ENCODE results near the gene TMEM161A. TPM values are rescaled to one million over a fixed set of nuclear protein-coding genes. Genes with fewer than 3 reads are reported as not detected.

TMEM161A gene
- total and polyA plus RNA-seq, 2 donors (not counting 1 experiment from before 2014, with no cell fraction given) = 23.6 to 44.0 TPM

DNA sequence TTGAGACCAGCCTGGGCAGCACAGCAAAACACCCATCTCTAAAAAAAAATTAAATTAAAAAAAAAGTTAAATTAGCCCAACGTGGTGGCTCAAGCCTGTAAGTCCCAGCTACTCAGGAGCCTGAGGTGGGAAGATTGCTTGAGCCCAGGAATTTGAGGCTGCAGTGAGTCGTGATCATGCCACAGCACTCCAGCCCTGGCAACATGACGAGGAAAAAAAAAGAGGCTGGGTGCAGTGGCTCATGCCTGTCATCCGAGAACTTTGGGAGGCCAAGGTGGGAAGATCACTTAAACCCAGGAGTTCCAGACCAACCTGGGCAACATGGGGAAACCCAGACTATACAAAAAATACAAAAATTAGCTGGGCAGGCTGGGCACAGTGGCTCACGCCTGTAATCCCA lies 2.2 kb upstream of the TMEM161A start:
- H3K36me3 ChIP-seq (replicated peaks in 1 of 2; ENCODE audit: control extremely low read depth in 1 of 2, control insufficient read depth in 1 of 2, extremely low read depth in 1 of 2, insufficient read depth in 2 of 2, low read length in 1 of 2) = no peaks in the 10 kb centered on the region
- no peak overlapping the region for H2AFZ ChIP-seq (ENCODE audit: insufficient read depth, low read depth, low read length, poor library complexity, severe bottlenecking)
- H3K4me1 ChIP-seq (ENCODE audit: control insufficient read depth in 2 of 2, insufficient read depth in 2 of 2, low read length in 2 of 2) = peaks cover 15 to 17% of the 10 kb centered on the region in 2 donors
- no peak overlapping the region for H3K4me3 Mint-ChIP-seq
- no peak overlapping the region for H3K4me3 ChIP-seq (ENCODE audit: control extremely low read depth in 1 of 5, extremely low read depth in 1 of 5, insufficient read depth in 1 of 5, low read depth in 2 of 5, low read length in 4 of 5)
- H3K9ac ChIP-seq (ENCODE audit: low read length) = no peak overlapping the region
- ATAC-seq (ENCODE audit: low read depth) (no peak), DNase-seq (no peak)
- no peaks in the 10 kb centered on the region for H3K9me3 ChIP-seq (ENCODE audit: control extremely low read depth in 1 of 3, control insufficient read depth in 2 of 3, insufficient read depth in 1 of 3, low read length in 2 of 3)
- TF ChIP-seq EZH2 (IDR thresholded peaks at IDR 0.05; ENCODE audit: borderline replicate concordance, insufficient read depth, low read depth, low read length, poor library complexity, severe bottlenecking) = no peak
- TF ChIP-seq, protein P1, sequence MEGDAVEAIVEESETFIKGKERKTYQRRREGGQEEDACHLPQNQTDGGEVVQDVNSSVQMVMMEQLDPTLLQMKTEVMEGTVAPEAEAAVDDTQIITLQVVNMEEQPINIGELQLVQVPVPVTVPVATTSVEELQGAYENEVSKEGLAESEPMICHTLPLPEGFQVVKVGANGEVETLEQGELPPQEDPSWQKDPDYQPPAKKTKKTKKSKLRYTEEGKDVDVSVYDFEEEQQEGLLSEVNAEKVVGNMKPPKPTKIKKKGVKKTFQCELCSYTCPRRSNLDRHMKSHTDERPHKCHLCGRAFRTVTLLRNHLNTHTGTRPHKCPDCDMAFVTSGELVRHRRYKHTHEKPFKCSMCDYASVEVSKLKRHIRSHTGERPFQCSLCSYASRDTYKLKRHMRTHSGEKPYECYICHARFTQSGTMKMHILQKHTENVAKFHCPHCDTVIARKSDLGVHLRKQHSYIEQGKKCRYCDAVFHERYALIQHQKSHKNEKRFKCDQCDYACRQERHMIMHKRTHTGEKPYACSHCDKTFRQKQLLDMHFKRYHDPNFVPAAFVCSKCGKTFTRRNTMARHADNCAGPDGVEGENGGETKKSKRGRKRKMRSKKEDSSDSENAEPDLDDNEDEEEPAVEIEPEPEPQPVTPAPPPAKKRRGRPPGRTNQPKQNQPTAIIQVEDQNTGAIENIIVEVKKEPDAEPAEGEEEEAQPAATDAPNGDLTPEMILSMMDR (IDR thresholded peaks at IDR 0.05) = no peak
- intact Hi-C loops (cut with micrococcal nuclease) = no loop called here
- CTCF ChIA-PET = interaction anchor here (0.6 to 10.8 kb wide), 8 partner anchors 33 to 309 kb away, joined by 3 to 285 read pairs (median 4); partner anchors contain the start of genes MEF2B and SLC25A42
- H3K27me3 Mint-ChIP-seq = no peaks in the 10 kb centered on the region
- H3K27me3 ChIP-seq (replicated peaks in 1 of 4; ENCODE audit: control extremely low read depth in 1 of 4, control insufficient read depth in 3 of 4, insufficient read depth in 4 of 4, low read length in 3 of 4) = no peaks in the 10 kb centered on the region
- no peak overlapping the region for H3K27ac ChIP-seq (ENCODE audit: low read length in 2 of 2)
- WGBS (ENCODE audit: insufficient coverage) = 76% methylated on average over 4 of the region's 5 CpGs
- no peak overlapping the region for H3K4me2 ChIP-seq (replicated peaks; ENCODE audit: low read depth, low read length, poor library complexity, severe bottlenecking)
- H3K4me1 Mint-ChIP-seq = peaks cover 31% of the 10 kb centered on the region
- H4K20me1 ChIP-seq (ENCODE audit: control insufficient read depth, insufficient read depth, low read length, poor library complexity, severe bottlenecking) = no peaks in the 10 kb centered on the region
- POLR2A ChIA-PET = no interaction called here
- H3K9me3 Mint-ChIP-seq (ENCODE audit: insufficient read depth) = no peaks in the 10 kb centered on the region
- peaks cover 15% of the 10 kb centered on the region for H3K79me2 ChIP-seq (ENCODE audit: control insufficient read depth, insufficient read depth, low read length)
- no peak overlapping the region for H3K27ac Mint-ChIP-seq

- H3K36me3 ChIP-seq (replicated peaks in 1 of 2; ENCODE audit: control extremely low read depth in 1 of 2, control insufficient read depth in 1 of 2, extremely low read depth in 1 of 2, insufficient read depth in 2 of 2, low read length in 1 of 2) = no peaks in the 10 kb centered on the region
- H3K4me1 ChIP-seq (ENCODE audit: control insufficient read depth in 2 of 2, insufficient read depth in 2 of 2, low read length in 2 of 2) = peaks cover 15 to 21% of the 10 kb centered on the region in 2 donors
- H3K27me3 ChIP-seq (replicated peaks in 1 of 4; ENCODE audit: control extremely low read depth in 1 of 4, control insufficient read depth in 3 of 4, insufficient read depth in 4 of 4, low read length in 3 of 4) = no peaks in the 10 kb centered on the region
- intact Hi-C loops (cut with micrococcal nuclease) = loop anchor here (1.0 to 5.0 kb wide), 2 partner anchors 87 to 948 kb away; partner anchors contain the start of gene MPV17L2
- H3K27ac ChIP-seq (ENCODE audit: low read length in 2 of 2) = no peak overlapping the region
- DNase-seq (no peak), ATAC-seq (ENCODE audit: low read depth) (no peak)
- Mint-ChIP-seq H3K4me3 (no peak overlapping the region), H3K9me3 (ENCODE audit: insufficient read depth) (no peaks in the 10 kb centered on the region), H3K27me3 (no peaks in the 10 kb centered on the region), H3K4me1 (peaks cover 35% of the 10 kb centered on the region), H3K27ac (no peak overlapping the region)
- H3K79me2 ChIP-seq (ENCODE audit: control insufficient read depth, insufficient read depth, low read length) = peaks cover 15% of the 10 kb centered on the region
- H3K4me3 ChIP-seq (ENCODE audit: control extremely low read depth in 1 of 5, extremely low read depth in 1 of 5, insufficient read depth in 1 of 5, low read depth in 2 of 5, low read length in 4 of 5) = no peak overlapping the region
- no peaks in the 10 kb centered on the region for H4K20me1 ChIP-seq (ENCODE audit: control insufficient read depth, insufficient read depth, low read length, poor library complexity, severe bottlenecking)
- H3K4me2 ChIP-seq (replicated peaks; ENCODE audit: low read depth, low read length, poor library complexity, severe bottlenecking) = no peak overlapping the region
- ChIA-PET CTCF (interaction anchor here (0.6 to 10.8 kb wide), 8 partner anchors 17 to 100 kb away, joined by 3 to 285 read pairs (median 4); partner anchors contain the start of genes MEF2B and SLC25A42), POLR2A (no interaction called here)
- H3K9ac ChIP-seq (ENCODE audit: low read length) = no peak overlapping the region
- no peaks in the 10 kb centered on the region for H3K9me3 ChIP-seq (ENCODE audit: control extremely low read depth in 1 of 3, control insufficient read depth in 2 of 3, insufficient read depth in 1 of 3, low read length in 2 of 3)
- TF ChIP-seq, protein P1 (IDR thresholded peaks at IDR 0.05) = peak; percentile 47
- no peak for TF ChIP-seq EZH2 (IDR thresholded peaks at IDR 0.05; ENCODE audit: borderline replicate concordance, insufficient read depth, low read depth, low read length, poor library complexity, severe bottlenecking)
- H2AFZ ChIP-seq (ENCODE audit: insufficient read depth, low read depth, low read length, poor library complexity, severe bottlenecking) = no peak overlapping the region
- 54% methylated on average over 5 of the region's 5 CpGs for WGBS (ENCODE audit: insufficient coverage)
These were observed 1.6 kb upstream of the TMEM161A start for GRCh38 chr19:19139876-19140229.
